HG02943 (cell line): Measurements from ENCODE around the gene UPF3A.
"Not testable (repeated sequence)": the region's sequence is repeated elsewhere in the genome, so short reads cannot be mapped to it uniquely, and the experiment has no call there.

Experiments
- ATAC-seq: cut with Tn5 transposase; IDR thresholded peaks from one replicate; pipeline ENCODE4 v1.9.1; 2021; ENCODE audit warnings: mild to moderate bottlenecking, low read depth, moderate library complexity; ENCODE audit not compliant: unreplicated experiment

The UPF3A gene

DNA sequence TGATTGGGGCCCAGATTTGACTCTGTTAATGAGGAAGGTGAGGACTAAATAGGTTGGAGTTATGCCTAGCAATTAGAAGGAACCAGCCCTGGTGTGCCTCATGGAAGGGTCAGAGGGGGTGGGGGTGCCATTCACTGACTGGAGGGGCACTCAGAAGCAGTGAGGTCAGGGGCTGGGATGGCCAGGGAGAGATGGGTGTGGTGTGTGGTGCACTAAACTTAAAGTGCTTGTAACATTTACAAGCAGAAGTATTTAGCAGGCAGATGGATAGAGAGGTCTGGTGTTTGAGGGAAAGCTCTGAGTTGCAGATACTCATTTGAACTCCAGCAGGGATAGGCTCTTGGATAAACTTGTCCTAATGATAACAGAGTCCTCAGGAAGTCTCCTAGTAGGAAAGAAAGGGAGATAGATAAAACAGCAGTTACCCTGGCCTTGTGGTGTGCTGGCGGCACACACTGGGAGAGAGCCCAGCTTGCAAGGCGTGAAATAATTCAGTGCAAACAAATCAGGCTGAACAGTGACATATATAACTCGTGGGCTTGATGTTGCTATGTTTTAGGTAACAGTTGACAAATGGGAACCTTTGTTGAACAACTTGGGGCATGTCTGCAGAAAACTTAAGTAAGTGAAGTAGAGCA lies 20.0 kb upstream of the UPF3A start:
- no peak for ATAC-seq

DNA sequence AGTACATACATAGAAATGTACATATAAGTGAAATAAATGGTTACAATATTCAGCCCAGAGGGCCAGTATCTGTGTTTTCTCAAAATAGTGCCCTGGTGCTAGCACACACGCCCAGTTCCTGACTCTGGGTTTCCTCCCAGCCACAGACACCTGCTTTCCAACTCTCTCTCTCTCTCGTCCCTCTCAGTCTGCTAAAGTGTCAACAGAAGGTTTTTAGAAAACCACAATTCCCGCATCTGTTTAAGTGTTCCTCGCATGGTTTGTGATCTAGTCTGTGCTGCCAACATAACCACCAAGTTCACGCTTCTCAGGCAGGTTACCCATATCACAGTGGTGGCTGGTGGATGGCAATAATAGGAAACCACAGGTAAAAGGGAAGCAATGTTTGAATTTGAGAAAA lies 17.8 kb upstream of the UPF3A start:
- ATAC-seq, result no peak

DNA sequence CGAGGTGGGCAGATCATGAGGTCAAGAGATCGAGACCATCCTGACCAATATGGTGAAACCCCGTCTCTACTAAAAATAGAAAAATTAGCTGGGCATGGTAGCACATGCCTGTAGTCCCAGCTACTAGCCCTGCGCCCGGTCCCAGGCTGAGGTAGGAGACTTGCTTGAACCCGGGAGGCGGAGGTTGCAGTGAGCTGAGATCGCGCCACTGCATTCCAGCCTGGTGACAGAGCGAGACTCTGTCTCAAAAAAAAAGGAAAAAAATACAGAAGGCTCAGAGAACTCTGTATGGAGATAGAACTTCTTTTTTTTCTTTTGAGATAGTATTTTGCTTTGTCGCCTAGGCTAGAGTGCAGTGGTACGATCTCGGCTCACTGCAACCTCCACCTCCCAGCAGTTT lies 17.1 kb upstream of the UPF3A start:
- not testable (repeated sequence) for ATAC-seq

DNA sequence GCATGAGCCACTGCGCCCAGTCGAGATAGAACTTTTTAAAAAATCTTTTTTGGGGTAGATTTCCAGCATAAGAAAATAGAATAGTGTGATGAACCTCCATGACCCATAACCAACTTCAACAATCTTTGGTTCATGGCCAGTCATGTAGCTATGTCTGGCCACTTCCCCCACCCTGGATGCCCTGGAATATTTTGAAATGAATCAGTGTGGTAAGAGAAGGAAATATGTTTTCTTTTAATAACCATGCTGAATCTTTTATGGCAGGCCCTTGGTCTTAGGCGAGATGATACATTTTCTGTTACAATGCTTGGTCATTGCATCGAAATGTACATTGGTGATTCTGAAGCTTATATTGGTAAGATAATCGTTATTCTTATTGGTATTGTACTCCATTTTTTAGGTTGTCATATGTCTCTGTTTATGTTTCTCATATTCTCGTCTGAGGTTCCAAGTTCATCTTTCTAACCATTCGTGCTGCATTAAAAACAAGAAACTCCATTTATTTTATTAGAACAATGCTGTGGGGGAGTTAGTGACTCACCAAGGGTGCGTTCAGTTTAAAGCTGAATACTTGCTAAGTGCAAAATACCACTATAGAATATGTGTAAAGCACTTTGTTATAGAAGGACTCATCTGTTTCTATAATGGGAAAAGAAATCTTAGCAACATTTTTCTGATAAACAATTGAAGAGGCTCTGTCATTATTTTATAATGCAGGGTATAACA lies 16.4 kb upstream of the UPF3A start:
- ATAC-seq, result no peak

DNA sequence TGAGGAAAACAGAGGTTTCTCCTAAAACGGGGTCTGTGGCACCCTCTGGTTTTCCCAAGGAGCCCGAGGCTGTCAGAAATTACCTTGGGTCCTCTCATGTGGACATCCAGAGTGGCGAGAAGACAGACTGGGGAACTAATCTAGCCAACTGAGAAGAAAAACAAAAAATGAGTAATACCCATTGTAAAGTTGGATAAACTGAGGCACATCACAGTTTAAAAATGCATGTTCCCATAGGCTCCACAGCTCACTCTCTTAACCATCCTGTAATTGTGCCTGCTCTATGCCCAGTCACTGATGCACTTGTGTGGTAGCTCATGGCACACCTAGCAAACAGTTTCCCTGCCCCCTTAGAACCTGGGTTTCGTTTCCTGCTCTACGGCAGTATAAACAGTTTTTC lies 15.2 kb upstream of the UPF3A start:
- ATAC-seq, result no peak

DNA sequence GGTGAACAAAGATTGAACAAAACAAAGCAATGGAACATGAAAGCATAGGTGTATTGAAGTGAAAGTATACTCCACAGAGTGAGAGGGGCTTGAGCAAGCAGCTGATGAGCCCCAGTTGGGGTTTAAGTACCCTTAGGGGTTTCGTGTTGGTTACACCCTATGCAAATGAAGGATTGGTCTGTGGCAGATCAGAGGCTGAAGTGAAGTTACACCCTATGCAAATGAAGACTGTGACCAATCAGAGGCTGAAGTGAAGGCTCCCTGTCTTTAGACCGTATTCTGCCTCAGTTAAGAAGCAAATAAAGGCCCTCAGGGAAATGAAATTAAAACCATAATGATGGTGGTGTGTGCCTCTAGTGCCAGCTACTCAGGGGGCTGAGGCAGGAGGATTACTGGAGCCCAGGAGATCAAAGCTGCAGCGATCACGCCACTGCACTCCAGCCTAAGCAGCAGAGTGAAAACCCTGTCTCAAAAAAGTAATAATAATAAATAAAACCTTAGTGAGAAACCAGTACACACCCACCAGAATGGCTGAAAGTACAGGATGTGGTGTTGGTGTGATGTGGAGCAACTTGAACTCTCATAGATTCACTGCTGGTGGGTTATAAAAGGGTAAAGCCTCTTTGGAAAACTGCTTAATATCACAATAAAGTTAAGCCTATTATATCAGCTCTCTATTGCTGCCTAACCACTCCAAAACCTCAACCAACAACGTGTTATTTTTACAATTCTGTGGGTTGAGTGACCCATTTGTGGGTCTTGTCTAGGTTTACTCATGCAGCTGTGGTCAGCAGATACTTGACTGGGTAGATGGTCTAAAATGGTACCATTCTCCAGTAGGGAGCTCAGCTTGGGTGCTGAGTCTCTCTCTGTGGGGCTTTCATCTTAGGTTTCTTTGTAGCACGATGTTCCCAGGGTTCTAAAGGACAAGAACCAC lies 12.8 kb upstream of the UPF3A start:
- ATAC-seq, result no peak

DNA sequence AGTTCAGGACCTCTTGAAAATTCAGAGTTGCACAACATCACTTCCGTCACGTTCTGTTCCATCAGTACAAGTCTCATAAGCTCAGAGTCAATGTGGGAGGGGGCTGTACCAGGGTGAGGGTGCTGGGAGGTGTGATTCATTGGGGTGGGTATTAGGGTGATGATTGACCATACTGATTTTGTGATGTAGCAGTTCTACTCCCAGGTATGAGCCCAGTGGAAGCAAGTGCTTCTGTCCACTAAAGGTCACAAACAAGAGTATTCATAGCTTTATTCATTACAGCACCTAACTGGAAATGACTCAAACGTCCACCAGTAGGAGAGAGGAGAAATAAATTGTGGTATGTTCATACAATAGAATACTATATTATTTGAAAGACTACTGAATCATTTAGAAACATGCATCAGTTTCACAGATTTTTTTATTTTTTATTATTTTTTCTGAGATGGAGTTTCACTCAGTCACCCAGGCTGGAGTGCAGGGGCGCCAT lies 12.1 kb upstream of the UPF3A start:
- ATAC-seq, result no peak

DNA sequence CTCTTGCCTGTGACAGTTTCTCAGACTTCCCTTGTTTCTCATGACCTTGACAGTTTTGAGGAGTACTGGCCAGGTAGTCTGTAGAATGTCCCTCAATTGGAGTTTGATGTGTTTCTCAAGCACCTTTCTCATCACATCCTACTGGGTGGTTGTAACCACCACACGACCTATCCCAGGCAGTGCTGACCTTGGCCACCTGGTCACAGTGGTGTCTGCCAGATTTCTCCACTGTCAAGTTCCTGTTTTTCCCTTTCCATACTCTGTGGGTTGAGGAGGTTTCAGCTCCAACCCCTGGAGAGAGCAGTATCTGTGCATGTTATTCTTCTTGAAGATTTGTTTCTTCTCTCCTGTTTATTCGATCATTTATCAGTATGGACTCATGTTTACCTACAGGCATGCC lies 8.4 kb upstream of the UPF3A start:
- no peak for ATAC-seq

DNA sequence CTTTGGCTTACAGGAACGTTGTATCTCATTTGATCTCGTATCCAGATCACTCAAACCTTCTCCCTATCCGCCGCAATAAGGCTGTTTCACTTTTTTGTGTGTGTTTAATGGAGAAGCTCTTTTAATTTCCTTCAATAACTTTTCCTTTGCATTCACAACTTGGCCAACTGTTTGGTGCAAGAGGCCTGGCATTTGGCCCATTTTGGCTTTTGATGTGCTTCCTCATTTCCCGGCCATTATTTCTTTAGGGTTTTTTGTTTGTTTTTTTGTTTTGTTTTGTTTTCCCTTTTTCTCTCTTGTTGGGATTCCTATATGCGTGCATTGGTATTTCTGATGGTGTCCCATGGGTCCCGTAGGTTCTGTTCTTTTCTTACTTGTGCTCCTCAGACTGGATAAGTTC lies 6.1 kb upstream of the UPF3A start:
- no peak for ATAC-seq

DNA sequence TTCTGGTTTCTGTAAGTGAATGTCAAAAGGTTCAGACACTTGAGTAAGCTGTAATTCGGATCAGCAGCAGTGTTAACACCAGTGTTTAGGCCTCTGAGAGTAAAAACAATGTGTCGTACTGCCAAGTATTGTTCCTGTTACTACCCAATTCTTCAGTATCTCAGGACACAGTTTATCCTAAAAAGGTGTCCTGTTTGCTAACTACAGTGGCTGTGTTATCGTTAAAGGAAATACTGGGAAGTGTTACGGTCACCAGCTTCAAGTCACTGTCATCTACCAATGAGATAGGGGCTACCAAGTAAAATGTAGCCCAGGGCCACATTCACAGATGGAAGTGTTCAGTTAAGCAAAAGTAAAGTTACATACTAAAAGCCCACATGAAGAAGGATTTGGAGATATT lies 2.3 kb upstream of the UPF3A start:
- no peak for ATAC-seq

DNA sequence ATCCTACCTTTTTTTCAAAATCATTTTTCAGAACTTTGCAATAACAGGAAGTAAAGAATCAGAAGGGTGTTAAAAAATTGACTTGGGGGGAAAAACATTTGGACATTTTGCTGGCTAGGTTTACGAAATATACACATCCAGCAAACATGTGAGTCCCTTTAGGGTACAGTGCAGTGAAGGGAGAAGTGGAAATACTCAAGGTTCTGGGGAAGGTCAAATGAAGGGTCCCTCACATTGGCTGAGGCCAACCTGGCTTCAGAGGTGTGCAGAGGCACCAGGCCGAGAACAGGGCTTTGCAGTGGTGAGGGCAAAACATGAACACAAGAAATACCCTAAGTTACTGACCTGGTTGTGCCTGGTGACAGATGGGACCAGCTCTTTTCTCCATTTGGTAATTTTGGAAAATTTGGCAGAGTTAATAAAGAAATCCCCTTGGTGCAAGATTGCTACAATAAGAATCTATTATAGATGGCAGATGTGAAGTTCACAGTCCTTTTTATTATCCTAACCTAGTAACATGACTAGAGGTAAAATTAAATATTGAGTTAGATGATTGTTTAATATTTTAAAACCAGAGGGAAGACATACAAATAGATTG lies 1.5 kb upstream of the UPF3A start:
- no peak for ATAC-seq

DNA sequence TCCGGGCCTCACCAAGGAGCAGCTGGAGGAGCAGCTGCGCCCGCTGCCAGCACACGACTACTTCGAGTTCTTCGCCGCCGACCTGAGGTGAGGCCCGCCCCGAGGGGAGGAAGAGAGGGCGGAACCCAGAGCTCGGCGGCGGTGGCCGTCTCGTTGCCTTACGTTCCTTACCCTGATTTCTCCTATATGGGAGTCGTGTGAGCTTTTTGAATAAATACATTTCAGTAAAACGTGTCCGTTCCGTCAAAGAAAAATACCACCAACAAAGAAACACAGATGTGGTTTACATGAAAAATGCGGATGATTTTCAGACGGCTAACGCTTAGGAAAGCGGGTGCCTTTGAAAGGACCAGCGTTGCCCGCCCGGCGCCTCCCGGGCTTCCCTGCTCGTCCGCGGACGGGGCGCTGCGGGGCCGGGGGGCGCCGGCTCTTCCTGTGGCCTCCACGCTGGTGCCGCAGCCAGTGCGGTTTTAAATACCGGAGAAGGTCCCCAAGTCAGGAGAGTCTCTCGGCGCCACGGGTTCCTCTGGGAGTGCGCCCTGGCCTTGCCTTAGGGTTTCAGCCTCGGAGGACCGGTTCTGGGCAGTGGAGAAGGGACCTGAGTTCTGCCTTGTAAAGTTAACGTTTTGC lies 755 bp downstream of the UPF3A start:
- peak; percentile 48 for ATAC-seq

DNA sequence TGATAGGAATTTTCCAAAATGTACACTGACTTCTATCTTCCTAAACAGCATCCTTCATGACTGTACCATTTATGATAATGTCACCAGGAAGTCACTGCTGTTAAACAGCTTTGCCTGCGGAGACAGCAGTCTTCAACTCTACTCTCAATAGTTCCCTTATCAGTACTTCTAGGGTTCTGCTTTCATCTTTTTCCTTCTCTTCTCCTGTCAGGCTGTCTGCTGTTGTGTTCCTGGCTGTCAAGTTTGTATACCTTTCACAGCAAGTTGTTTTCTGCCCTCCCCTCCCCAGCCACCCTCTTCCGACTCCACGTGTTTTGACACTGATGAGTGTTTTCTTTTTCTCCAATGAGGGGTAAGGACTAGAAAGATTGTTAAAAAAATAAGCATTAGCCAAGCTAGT lies 2.2 kb downstream of the UPF3A start:
- no peak for ATAC-seq

DNA sequence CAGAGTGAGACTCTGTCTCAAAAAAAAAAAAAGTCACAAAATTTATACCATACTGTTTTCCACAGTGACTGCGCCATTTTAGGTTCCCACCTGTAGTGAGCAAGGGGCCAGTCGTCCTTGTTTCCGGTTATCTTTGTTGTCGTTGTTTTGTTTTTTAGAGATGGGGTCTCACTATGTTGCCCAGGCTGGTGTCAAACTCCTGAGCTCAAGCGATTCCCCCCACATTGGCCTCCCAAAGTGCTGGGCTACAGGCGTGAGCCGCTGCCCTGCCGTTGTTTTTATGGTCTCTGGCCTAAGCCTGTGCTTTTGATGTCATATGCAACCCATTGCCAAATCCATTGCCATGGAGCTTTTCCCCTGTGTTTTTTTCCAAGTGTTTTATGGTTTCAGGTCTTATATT lies 3.3 kb downstream of the UPF3A start:
- no peak for ATAC-seq

DNA sequence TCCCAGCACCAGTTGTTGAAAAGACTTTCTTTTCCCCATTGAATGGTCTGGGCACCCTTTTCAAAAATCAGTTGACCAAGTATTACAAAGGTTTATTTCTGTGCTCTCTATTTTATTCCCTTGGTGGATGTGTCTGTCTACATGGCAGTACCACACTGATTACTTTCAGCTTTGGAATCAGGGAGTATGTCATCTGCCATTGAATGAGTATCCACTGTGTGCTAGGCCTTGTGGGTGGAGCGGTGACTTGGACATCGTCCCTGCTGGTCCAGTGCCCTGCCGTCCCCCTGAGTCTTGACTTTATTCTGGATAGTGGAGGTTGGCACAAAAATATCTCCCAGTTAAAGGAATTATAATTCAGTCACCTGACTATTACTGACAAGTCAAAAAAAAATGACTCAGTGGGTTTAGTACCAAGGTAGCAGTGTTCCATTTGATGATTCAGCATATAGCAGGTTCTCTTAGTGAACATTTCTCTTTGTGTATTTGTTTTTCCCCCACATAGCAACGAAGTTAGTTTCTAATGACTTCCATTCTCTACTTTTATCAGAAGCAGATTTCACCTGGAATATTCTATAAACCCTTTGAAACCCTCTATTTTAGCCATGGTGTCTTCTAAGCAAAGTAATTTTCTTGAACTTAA lies 3.9 kb downstream of the UPF3A start:
- no peak for ATAC-seq

DNA sequence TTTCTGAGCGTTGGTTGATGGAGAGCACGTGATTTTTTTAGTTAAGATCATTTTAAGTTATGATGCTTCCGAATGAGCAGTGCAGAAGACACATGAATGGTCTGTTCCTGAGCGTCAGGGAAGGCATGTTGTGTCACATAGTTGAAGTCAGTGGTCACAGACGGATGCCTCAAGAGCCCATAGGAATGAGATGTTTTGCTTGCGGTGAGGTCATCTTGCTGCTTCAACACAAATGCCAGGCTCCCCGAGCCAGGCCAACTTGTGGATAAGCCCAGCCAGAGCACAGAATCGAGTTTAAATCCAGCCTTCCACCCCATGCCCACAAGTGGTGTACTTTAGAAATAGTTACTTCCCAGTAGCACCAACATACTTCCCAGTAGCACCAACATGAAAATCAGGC lies 5.4 kb downstream of the UPF3A start:
- ATAC-seq, result no peak

DNA sequence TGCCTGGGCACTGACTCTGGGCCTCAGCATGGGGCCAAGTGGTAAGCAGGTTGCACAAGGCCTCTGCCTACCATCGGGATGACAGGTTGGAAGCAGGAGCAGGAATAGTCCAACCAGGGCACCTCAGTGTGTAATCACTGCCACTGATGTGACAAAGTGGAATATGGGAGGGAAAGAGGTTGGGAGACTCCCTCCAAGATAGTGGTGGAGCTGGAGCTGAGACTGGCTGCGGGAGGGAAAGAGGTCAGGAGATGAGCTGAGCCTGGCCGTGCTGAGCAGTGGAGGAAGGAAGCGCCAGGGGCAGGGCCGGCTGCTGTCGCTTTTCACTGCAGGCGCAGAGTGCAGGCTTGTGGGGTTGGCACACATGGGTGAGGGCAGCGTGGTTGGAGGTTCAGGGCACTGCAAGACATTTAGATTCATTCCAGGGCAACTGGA lies 6.8 kb downstream of the UPF3A start:
- no peak for ATAC-seq

DNA sequence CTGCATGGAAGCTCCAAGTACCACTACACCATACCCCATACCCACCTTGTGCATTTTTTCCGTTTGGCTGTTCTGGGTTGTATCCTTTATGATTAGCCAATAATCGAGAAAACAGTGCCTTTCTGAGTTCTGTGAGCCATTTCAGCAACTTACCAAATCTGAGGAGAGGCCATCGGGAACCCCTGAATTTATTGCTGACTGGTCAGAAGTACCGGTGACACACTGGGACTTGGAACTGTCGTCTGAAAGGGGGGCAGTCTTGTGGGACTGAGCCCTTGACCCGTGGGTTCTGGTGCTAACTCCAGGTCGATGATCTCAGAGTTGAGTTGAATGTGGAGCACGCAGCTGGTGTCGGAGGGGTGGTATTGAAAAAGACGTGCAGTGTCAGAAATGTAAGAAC lies 15.0 kb downstream of the UPF3A start:
- ATAC-seq, result no peak

DNA sequence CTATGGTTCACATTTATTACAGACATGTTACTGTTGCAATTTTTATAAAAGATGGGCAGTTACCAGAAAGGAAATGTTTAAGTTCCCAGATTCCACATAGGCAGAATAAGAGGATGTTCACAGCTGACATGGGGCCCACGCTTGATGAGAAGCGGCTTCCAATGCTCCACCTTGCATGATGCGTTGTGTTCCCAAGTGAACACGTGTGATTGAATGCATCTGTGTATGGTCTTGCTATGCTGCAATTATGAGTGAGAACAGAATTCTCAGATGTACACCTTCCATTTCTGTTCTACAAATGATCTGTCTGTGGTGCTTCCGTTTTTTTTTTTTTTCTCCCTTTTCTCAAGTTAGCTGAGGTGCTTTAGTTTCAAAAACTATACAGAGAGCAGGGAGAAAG lies 15.5 kb downstream of the UPF3A start:
- ATAC-seq, result no peak

DNA sequence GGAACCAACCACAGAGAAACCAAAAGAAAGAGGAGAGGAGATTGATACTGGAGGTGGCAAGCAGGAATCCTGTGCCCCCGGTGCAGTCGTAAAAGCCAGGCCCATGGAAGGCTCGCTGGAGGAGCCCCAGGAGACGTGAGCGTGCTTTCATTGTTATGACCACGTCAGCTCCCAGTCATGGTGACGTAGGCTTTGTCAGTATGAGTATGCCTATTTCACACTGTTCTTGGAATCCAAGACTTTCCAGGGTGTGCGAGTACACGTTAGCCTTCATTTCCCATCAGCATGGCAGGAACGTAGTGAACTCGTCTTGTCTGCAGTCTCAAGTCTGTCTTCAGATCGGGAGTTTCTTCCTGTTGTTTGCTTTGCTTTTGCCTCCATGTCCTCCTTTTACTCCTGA lies 17.5 kb downstream of the UPF3A start:
- ATAC-seq, result no peak
